Immature natural killer cell (primary cell): Measurements from ENCODE around the gene PTPRM. TPM values are rescaled to one million over a fixed set of nuclear protein-coding genes. Genes with fewer than 3 reads are reported as not detected.

ENCODE experiments used
- DNase-seq, 3 donors: peaks; one replicate each; pipeline ENCODE4 v3.0.0; 2022; ENCODE audit warnings: mixed read lengths in 1 of 3
- H3K27ac Mint-ChIP-seq, 6 donors: one replicate each; pipeline ENCODE4 v1.8.0; 2020; ENCODE audit warnings: mixed read lengths in 6 of 6, mild to moderate bottlenecking in 5 of 6, inconsistent platforms in 4 of 6, moderate library complexity in 3 of 6
- H3K27me3 Mint-ChIP-seq, 3 donors: one replicate each; pipeline ENCODE4 v1.8.0; 2020 to 2021; ENCODE audit warnings: low read depth in 3 of 3, mild to moderate bottlenecking in 3 of 3, mixed read lengths in 3 of 3, moderate library complexity in 3 of 3, inconsistent platforms in 1 of 3
- H3K36me3 Mint-ChIP-seq, 3 donors: one replicate each; pipeline ENCODE4 v1.8.0; 2020; ENCODE audit warnings: mixed read lengths in 3 of 3, inconsistent platforms in 2 of 3, mild to moderate bottlenecking in 2 of 3
- H3K4me1 Mint-ChIP-seq, 2 donors: one replicate each; pipeline ENCODE4 v1.8.0; 2020; ENCODE audit warnings: inconsistent platforms in 2 of 2, mild to moderate bottlenecking in 2 of 2, mixed read lengths in 2 of 2, moderate library complexity in 1 of 2
- H3K4me3 Mint-ChIP-seq, 5 donors: one replicate each; pipeline ENCODE4 v1.8.0; 2020; ENCODE audit warnings: mild to moderate bottlenecking in 5 of 5, mixed read lengths in 5 of 5, inconsistent platforms in 3 of 5, moderate library complexity in 3 of 5
- H3K9me3 Mint-ChIP-seq, 6 donors: one replicate each; pipeline ENCODE4 v1.8.0; 2020; ENCODE audit warnings: mild to moderate bottlenecking in 6 of 6, mixed read lengths in 6 of 6, inconsistent platforms in 4 of 6, moderate library complexity in 3 of 6
- polyA plus RNA-seq, 3 donors: library from polyadenylated mRNA; unstranded; fragments of 300-500 nt; fragmentation: Illumina TruSeq; gene quantifications; one replicate each; pipeline ENCODE4 v1.2.3, GENCODE V29; 2021

Gene PTPRM
- polyA plus RNA-seq, 3 donors from 2014 or later = 1.3 to 9.7 (median 3.2) TPM

- no peak overlapping the region for H3K27ac Mint-ChIP-seq
- no peak for DNase-seq
- H3K4me1 Mint-ChIP-seq = no peaks in the 10 kb centered on the region
- no peak overlapping the region for H3K4me3 Mint-ChIP-seq
- H3K9me3 Mint-ChIP-seq = peaks cover 0 to 5% (median 0%) of the 10 kb centered on the region in 6 donors
- H3K36me3 Mint-ChIP-seq = peaks cover 0 to 3% (median 0%) of the 10 kb centered on the region in 3 donors
- peaks cover 2 to 4% (median 3%) of the 10 kb centered on the region in 3 donors for H3K27me3 Mint-ChIP-seq
Observed at GRCh38 chr18:8254654-8255053, 687.5 kb downstream of the PTPRM start.

GRCh38 chr18:8257851-8258434, 690.8 kb downstream of the PTPRM start:
- Mint-ChIP-seq H3K36me3 (peaks cover 0 to 7% (median 0%) of the 10 kb centered on the region in 3 donors), H3K4me3 (no peak overlapping the region), H3K9me3 (peaks cover 0 to 11% (median 0%) of the 10 kb centered on the region in 6 donors), H3K4me1 (no peaks in the 10 kb centered on the region), H3K27ac (peak overlapping the region in 1 of 6 donors; percentile 41), H3K27me3 (peaks cover 2 to 5% (median 4%) of the 10 kb centered on the region in 3 donors)
- no peak for DNase-seq

- no peak for DNase-seq
- no peak overlapping the region for H3K27ac Mint-ChIP-seq
Observed at GRCh38 chr18:8260319-8260718, 693.2 kb downstream of the PTPRM start.

GRCh38 chr18:8260827-8261226, 693.7 kb downstream of the PTPRM start:
- H3K27me3 Mint-ChIP-seq = peaks cover 0 to 5% (median 2%) of the 10 kb centered on the region in 3 donors
- H3K27ac Mint-ChIP-seq = no peak overlapping the region
- H3K4me1 Mint-ChIP-seq = no peaks in the 10 kb centered on the region
- H3K36me3 Mint-ChIP-seq = peaks cover 0 to 4% (median 0%) of the 10 kb centered on the region in 3 donors
- DNase-seq = no peak
- peaks cover 0 to 15% (median 2%) of the 10 kb centered on the region in 6 donors for H3K9me3 Mint-ChIP-seq
- no peak overlapping the region for H3K4me3 Mint-ChIP-seq

More at GRCh38 chr18:8260319-8260718, 693.2 kb downstream of the PTPRM start:
- peaks cover 2 to 5% (median 4%) of the 10 kb centered on the region in 3 donors for H3K27me3 Mint-ChIP-seq
- no peaks in the 10 kb centered on the region for H3K4me1 Mint-ChIP-seq
- H3K4me3 Mint-ChIP-seq = no peak overlapping the region
- H3K36me3 Mint-ChIP-seq = peaks cover 0 to 4% (median 0%) of the 10 kb centered on the region in 3 donors
- peaks cover 0 to 14% (median 2%) of the 10 kb centered on the region in 6 donors for H3K9me3 Mint-ChIP-seq

GRCh38 chr18:8261651-8262091, 694.6 kb downstream of the PTPRM start:
- H3K27ac Mint-ChIP-seq = no peak overlapping the region
- peaks cover 0 to 8% (median 0%) of the 10 kb centered on the region in 3 donors for H3K36me3 Mint-ChIP-seq
- no peak for DNase-seq
- no peak overlapping the region for H3K4me3 Mint-ChIP-seq
- peaks cover 0 to 20% (median 2%) of the 10 kb centered on the region in 6 donors for H3K9me3 Mint-ChIP-seq
- peaks cover 0 to 5% (median 2%) of the 10 kb centered on the region in 3 donors for H3K27me3 Mint-ChIP-seq
- no peaks in the 10 kb centered on the region for H3K4me1 Mint-ChIP-seq

GRCh38 chr18:8262221-8262620, 695.1 kb downstream of the PTPRM start:
- H3K36me3 Mint-ChIP-seq = peaks cover 0 to 8% (median 0%) of the 10 kb centered on the region in 3 donors
- no peak overlapping the region for H3K4me3 Mint-ChIP-seq
- DNase-seq = no peak
- no peak overlapping the region for H3K27ac Mint-ChIP-seq
- H3K27me3 Mint-ChIP-seq = peaks cover 0 to 5% (median 2%) of the 10 kb centered on the region in 3 donors
- peaks cover 0 to 20% (median 2%) of the 10 kb centered on the region in 6 donors for H3K9me3 Mint-ChIP-seq
- no peaks in the 10 kb centered on the region for H3K4me1 Mint-ChIP-seq

GRCh38 chr18:8264116-8264515, 697.0 kb downstream of the PTPRM start:
- Mint-ChIP-seq H3K27ac (no peak overlapping the region), H3K27me3 (peaks cover 0 to 8% (median 2%) of the 10 kb centered on the region in 3 donors), H3K4me3 (no peak overlapping the region), H3K4me1 (no peaks in the 10 kb centered on the region), H3K9me3 (peaks cover 0 to 20% (median 3%) of the 10 kb centered on the region in 6 donors), H3K36me3 (peaks cover 0 to 8% (median 0%) of the 10 kb centered on the region in 3 donors)
- no peak for DNase-seq

GRCh38 chr18:8264861-8265411, 697.8 kb downstream of the PTPRM start:
- Mint-ChIP-seq H3K4me1 (no peaks in the 10 kb centered on the region), H3K9me3 (peaks cover 0 to 20% (median 2%) of the 10 kb centered on the region in 6 donors), H3K4me3 (no peak overlapping the region), H3K27me3 (peaks cover 0 to 3% (median 2%) of the 10 kb centered on the region in 3 donors), H3K27ac (no peak overlapping the region), H3K36me3 (peaks cover 0 to 8% (median 0%) of the 10 kb centered on the region in 3 donors)
- DNase-seq = no peak

- Mint-ChIP-seq H3K27ac (no peak overlapping the region), H3K4me3 (no peak overlapping the region), H3K27me3 (peaks cover 0 to 5% (median 0%) of the 10 kb centered on the region in 3 donors), H3K9me3 (peaks cover 0 to 5% (median under 1%) of the 10 kb centered on the region in 6 donors), H3K4me1 (no peaks in the 10 kb centered on the region), H3K36me3 (peaks cover 0 to 4% (median 0%) of the 10 kb centered on the region in 3 donors)
- no peak for DNase-seq
Observed at GRCh38 chr18:8272254-8272653, 705.1 kb downstream of the PTPRM start.

GRCh38 chr18:8274370-8274769, 707.3 kb downstream of the PTPRM start:
- peaks cover 0 to 2% (median 0%) of the 10 kb centered on the region in 3 donors for H3K27me3 Mint-ChIP-seq
- DNase-seq = no peak
- H3K4me1 Mint-ChIP-seq = no peaks in the 10 kb centered on the region
- peaks cover 0 to 4% (median 0%) of the 10 kb centered on the region in 3 donors for H3K36me3 Mint-ChIP-seq
- H3K27ac Mint-ChIP-seq = no peak overlapping the region
- H3K4me3 Mint-ChIP-seq = no peak overlapping the region
- H3K9me3 Mint-ChIP-seq = peaks cover 0 to 4% (median under 1%) of the 10 kb centered on the region in 6 donors

GRCh38 chr18:8276406-8276805, 709.3 kb downstream of the PTPRM start:
- peaks cover 0 to 2% (median 0%) of the 10 kb centered on the region in 3 donors for H3K27me3 Mint-ChIP-seq
- H3K9me3 Mint-ChIP-seq = peaks cover 0 to 4% (median under 1%) of the 10 kb centered on the region in 6 donors
- DNase-seq = no peak
- H3K27ac Mint-ChIP-seq = no peak overlapping the region
- H3K4me1 Mint-ChIP-seq = no peaks in the 10 kb centered on the region
- no peak overlapping the region for H3K4me3 Mint-ChIP-seq
- H3K36me3 Mint-ChIP-seq = peaks cover 0 to 4% (median 0%) of the 10 kb centered on the region in 3 donors

- Mint-ChIP-seq H3K36me3 (peaks cover 0 to 4% (median 0%) of the 10 kb centered on the region in 3 donors), H3K4me3 (no peak overlapping the region), H3K27me3 (peaks cover 0 to 2% (median 0%) of the 10 kb centered on the region in 3 donors), H3K27ac (no peak overlapping the region), H3K9me3 (peaks cover 0 to 4% (median under 1%) of the 10 kb centered on the region in 6 donors), H3K4me1 (no peaks in the 10 kb centered on the region)
- DNase-seq = no peak
Observed at GRCh38 chr18:8277270-8277669, 710.2 kb downstream of the PTPRM start.

GRCh38 chr18:8279346-8279745, 712.2 kb downstream of the PTPRM start:
- no peak overlapping the region for H3K4me3 Mint-ChIP-seq
- H3K27ac Mint-ChIP-seq = no peak overlapping the region
- DNase-seq = no peak
- no peaks in the 10 kb centered on the region for H3K4me1 Mint-ChIP-seq
- H3K27me3 Mint-ChIP-seq = peaks cover 0 to 2% (median 0%) of the 10 kb centered on the region in 3 donors
- H3K9me3 Mint-ChIP-seq = peaks cover 0 to 4% (median 0%) of the 10 kb centered on the region in 6 donors
- H3K36me3 Mint-ChIP-seq = peaks cover 0 to 4% (median 0%) of the 10 kb centered on the region in 3 donors

GRCh38 chr18:8279781-8280330, 712.7 kb downstream of the PTPRM start:
- Mint-ChIP-seq H3K27ac (no peak overlapping the region), H3K36me3 (peaks cover 0 to 4% (median 0%) of the 10 kb centered on the region in 3 donors), H3K9me3 (peaks cover 0 to 4% (median 0%) of the 10 kb centered on the region in 6 donors), H3K4me1 (no peaks in the 10 kb centered on the region), H3K4me3 (no peak overlapping the region), H3K27me3 (peaks cover 0 to 2% (median 0%) of the 10 kb centered on the region in 3 donors)
- DNase-seq = no peak
